Fibroblast of lung (primary cell): ENCODE measurements around the gene PLEKHJ1. TPM values are rescaled to one million over a fixed set of nuclear protein-coding genes. Genes with fewer than 3 reads are reported as not detected.

ENCODE experiments used
- DNase-seq, 2 donors: peaks; one replicate each; pipeline versions ENCODE4 v3.0.0 to v3.0.0-alpha.2; 2010; ENCODE audit warnings: low read depth in 2 of 2
- H2AFZ ChIP-seq: 2 replicates; pipeline ENCODE4 v1.5.1; 2012; ENCODE audit warnings: low read length, control low read depth, inconsistent platforms
- H3K27ac ChIP-seq: 2 replicates; pipeline ENCODE4 v1.5.1; 2011; ENCODE audit warnings: low read length, control low read depth; ENCODE audit not compliant: insufficient read depth
- H3K27me3 ChIP-seq: 2 replicates; pipeline ENCODE4 v1.5.1; 2011; ENCODE audit warnings: mild to moderate bottlenecking, low read length; ENCODE audit not compliant: control insufficient read depth, insufficient read depth
- H3K36me3 ChIP-seq: 2 replicates; pipeline ENCODE4 v1.5.1; 2011; ENCODE audit warnings: low read length; ENCODE audit not compliant: control insufficient read depth, insufficient read depth
- H3K4me1 ChIP-seq: 2 replicates; pipeline ENCODE4 v1.5.1; 2011; ENCODE audit warnings: low read length; ENCODE audit not compliant: control insufficient read depth, insufficient read depth; ENCODE audit errors: extremely low read depth
- H3K4me2 ChIP-seq: 2 replicates; pipeline ENCODE4 v1.5.1; 2011; ENCODE audit warnings: low read length, control low read depth; ENCODE audit not compliant: insufficient read depth; ENCODE audit errors: extremely low read depth
- H3K4me3 ChIP-seq, 4 experiments: fragments of 200-600 bp in 1 of 4; sonication (generic) in 1 of 4; replicated peaks in 1 of 4; 2 replicates each; pipeline ENCODE4 v1.5.1; 2011 to 2016; ENCODE audit warnings: low read length in 4 of 4, low read depth in 3 of 4, mild to moderate bottlenecking in 3 of 4, control low read depth in 2 of 4, inconsistent platforms in 1 of 4, mixed read lengths in 1 of 4; ENCODE audit not compliant: insufficient read depth in 1 of 4; ENCODE audit errors: control extremely low read depth in 1 of 4
- H3K79me2 ChIP-seq: 2 replicates; pipeline ENCODE4 v1.5.1; 2012; ENCODE audit warnings: mild to moderate bottlenecking, low read length, inconsistent platforms; ENCODE audit not compliant: control insufficient read depth, insufficient read depth
- H3K9ac ChIP-seq: 2 replicates; pipeline ENCODE4 v1.5.1; 2011; ENCODE audit warnings: mild to moderate bottlenecking, low read length, control low read depth; ENCODE audit not compliant: insufficient read depth
- H3K9me3 ChIP-seq: 2 replicates; pipeline ENCODE4 v1.5.1; 2012; ENCODE audit warnings: low read depth, low read length; ENCODE audit not compliant: control insufficient read depth, insufficient read depth
- H4K20me1 ChIP-seq: 2 replicates; pipeline ENCODE4 v1.5.1; 2011; ENCODE audit warnings: low read length; ENCODE audit not compliant: control insufficient read depth, insufficient read depth; ENCODE audit errors: extremely low read depth
- EZH2 ChIP-seq: IDR thresholded peaks from 2 replicates; pipeline ENCODE4 v1.5.1; 2012; ENCODE audit warnings: low read length, control low read depth, mild to moderate bottlenecking; ENCODE audit errors: missing control alignments
- polyA plus RNA-seq, 2 donors: library from polyadenylated mRNA; depleted of rRNA in 1 of 2; stranded (reverse) in 1 of 2; unstranded in 1 of 2; fragments of >200 nt; gene quantifications; 2 replicates each; pipeline ENCODE4 v1.2.1, GENCODE V29; 2011 to 2012; ENCODE audit warnings: missing spikeins in 1 of 2
- total RNA-seq: library from RNA; depleted of rRNA; stranded (reverse); fragments of >200 nt; gene quantifications from 2 replicates; pipeline ENCODE4 v1.2.1, GENCODE V29; 2014
- TF ChIP-seq, protein P1 (sequence below), 2 donors: IDR thresholded peaks in 1 of 2; conservative IDR thresholded peaks in 1 of 2; 1 replicate in 1 of 2; 2 replicates in 1 of 2; pipeline ENCODE4 v1.5.1; 2011 to 2012; ENCODE audit warnings: low read length in 2 of 2, control low read depth in 1 of 2, inconsistent platforms in 1 of 2, low read depth in 1 of 2, mild to moderate bottlenecking in 1 of 2

PLEKHJ1 gene
- total and polyA plus RNA-seq, 2 donors (not counting 1 experiment from before 2014, with no cell fraction given) = 34.9 to 61.3 TPM

DNA sequence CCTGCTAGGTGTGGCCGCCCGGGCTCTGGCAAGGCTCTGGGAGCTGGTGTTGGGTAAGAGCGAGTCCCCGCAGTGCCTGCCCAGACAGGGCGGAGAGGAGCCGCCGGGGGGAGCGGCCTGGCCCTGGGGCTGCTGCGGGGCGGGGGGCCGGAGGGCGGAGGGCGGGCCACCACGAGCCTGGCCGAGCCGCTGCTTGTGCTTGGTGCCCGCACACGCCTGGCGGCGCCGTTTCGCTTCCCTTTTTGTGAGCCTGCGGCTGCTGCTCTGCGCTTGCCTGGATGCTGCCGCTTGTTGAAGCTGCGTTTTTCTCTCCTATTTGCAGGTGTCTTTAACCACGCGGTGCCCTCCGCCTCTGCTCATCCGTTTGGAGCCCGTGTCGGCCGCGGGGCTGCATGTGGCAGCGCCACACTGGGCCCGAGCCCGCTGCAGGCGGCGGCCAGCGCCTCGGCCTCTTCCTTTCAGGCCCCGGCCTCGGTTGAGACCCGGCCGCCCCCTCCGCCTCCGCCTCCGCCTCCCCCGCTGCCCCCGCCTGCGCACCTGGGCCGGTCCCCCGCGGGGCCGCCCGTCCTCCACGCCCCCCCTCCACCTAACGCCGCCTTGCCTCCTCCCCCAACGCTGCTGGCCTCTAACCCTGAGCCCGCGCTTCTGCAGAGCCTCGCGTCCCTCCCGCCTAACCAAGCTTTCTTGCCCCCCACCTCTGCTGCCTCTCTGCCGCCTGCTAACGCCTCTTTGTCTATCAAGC is 8.5 kb downstream of the PLEKHJ1 start:
- Histone ChIP-seq H3K4me3 (no peak overlapping the region), H3K36me3 (peaks cover 46% of the 10 kb centered on the region), H3K9ac (no peak overlapping the region), H3K4me2 (no peak overlapping the region), H3K4me1 (no peaks in the 10 kb centered on the region), H3K9me3 (no peaks in the 10 kb centered on the region), H3K27ac (no peak overlapping the region), H2AFZ (no peak overlapping the region), H3K27me3 (no peaks in the 10 kb centered on the region), H3K79me2 (peaks cover 7% of the 10 kb centered on the region), H4K20me1 (no peaks in the 10 kb centered on the region)
- no peak for DNase-seq
- TF ChIP-seq, protein P1, sequence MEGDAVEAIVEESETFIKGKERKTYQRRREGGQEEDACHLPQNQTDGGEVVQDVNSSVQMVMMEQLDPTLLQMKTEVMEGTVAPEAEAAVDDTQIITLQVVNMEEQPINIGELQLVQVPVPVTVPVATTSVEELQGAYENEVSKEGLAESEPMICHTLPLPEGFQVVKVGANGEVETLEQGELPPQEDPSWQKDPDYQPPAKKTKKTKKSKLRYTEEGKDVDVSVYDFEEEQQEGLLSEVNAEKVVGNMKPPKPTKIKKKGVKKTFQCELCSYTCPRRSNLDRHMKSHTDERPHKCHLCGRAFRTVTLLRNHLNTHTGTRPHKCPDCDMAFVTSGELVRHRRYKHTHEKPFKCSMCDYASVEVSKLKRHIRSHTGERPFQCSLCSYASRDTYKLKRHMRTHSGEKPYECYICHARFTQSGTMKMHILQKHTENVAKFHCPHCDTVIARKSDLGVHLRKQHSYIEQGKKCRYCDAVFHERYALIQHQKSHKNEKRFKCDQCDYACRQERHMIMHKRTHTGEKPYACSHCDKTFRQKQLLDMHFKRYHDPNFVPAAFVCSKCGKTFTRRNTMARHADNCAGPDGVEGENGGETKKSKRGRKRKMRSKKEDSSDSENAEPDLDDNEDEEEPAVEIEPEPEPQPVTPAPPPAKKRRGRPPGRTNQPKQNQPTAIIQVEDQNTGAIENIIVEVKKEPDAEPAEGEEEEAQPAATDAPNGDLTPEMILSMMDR (conservative IDR thresholded peaks at IDR 0.05 in 1 of 2, IDR thresholded peaks at IDR 0.05 in 1 of 2; ENCODE audit: low read depth in 1 of 2, low read length in 2 of 2) = no peak
- no peak for TF ChIP-seq EZH2

DNA sequence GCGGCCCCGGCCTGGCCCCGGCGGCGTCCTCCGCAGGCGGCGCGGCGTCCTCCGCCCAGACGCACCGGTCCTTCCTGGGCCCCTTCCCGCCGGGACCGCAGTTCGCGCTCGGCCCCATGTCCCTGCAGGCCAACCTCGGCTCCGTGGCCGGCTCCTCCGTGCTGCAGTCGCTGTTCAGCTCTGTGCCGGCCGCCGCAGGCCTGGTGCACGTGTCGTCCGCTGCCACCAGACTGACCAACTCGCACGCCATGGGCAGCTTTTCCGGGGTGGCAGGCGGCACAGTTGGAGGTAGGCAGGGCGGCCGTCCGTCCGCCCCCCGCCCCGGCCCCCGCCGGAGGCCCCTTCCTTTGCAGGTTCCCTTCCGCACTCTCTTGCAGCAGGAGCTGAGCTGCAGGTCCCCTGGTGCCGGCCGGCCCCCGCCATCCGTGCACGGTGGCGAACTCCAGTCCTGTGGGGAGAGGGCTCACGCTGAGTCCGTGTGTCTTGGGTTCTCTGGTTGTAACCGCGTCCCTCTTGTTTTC is 9.2 kb downstream of the PLEKHJ1 start:
- Histone ChIP-seq H3K4me2 (no peak overlapping the region), H2AFZ (no peak overlapping the region), H3K27ac (no peak overlapping the region), H3K4me1 (no peaks in the 10 kb centered on the region), H3K9me3 (no peaks in the 10 kb centered on the region), H4K20me1 (no peaks in the 10 kb centered on the region), H3K36me3 (peaks cover 45% of the 10 kb centered on the region), H3K4me3 (no peak overlapping the region), H3K27me3 (no peaks in the 10 kb centered on the region), H3K9ac (no peak overlapping the region), H3K79me2 (peaks cover 4% of the 10 kb centered on the region)
- DNase-seq = no peak
- TF ChIP-seq, protein P1 (conservative IDR thresholded peaks at IDR 0.05 in 1 of 2, IDR thresholded peaks at IDR 0.05 in 1 of 2; ENCODE audit: low read depth in 1 of 2, low read length in 2 of 2) = no peak
- TF ChIP-seq EZH2 = no peak

DNA sequence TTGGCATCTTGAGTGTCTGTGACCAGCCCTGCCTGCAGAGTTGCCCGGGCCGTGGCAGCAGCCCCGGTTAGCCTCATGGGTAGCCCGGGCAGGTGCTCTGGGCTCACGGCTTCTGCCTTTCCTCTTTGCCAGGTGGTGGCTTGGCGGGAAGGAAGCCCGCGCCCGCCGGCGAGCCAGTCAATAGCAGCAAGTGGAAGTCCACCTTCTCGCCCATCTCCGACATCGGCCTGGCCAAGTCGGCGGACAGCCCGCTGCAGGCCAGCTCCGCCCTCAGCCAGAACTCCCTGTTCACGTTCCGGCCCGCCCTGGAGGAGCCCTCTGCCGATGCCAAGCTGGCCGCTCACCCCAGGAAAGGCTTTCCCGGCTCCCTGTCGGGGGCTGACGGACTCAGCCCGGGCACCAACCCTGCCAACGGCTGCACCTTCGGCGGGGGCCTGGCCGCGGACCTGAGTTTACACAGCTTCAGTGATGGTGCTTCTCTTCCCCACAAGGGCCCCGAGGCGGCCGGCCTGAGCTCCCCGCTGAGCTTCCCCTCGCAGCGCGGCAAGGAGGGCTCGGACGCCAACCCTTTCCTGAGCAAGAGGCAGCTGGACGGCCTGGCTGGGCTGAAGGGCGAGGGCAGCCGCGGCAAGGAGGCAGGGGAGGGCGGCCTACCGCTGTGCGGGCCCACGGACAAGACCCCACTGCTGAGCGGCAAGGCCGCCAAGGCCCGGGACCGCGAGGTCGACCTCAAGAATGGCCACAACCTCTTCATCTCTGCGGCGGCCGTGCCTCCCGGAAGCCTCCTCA is 9.9 kb downstream of the PLEKHJ1 start:
- DNase-seq = no peak
- Histone ChIP-seq H3K9ac (no peak overlapping the region), H3K4me3 (no peak overlapping the region), H4K20me1 (no peaks in the 10 kb centered on the region), H3K27me3 (no peaks in the 10 kb centered on the region), H3K79me2 (no peaks in the 10 kb centered on the region), H2AFZ (no peak overlapping the region), H3K9me3 (no peaks in the 10 kb centered on the region), H3K27ac (no peak overlapping the region), H3K4me1 (no peaks in the 10 kb centered on the region), H3K36me3 (peaks cover 42% of the 10 kb centered on the region), H3K4me2 (no peak overlapping the region)
- TF ChIP-seq EZH2 = no peak
- TF ChIP-seq, protein P1 (conservative IDR thresholded peaks at IDR 0.05 in 1 of 2, IDR thresholded peaks at IDR 0.05 in 1 of 2; ENCODE audit: low read depth in 1 of 2, low read length in 2 of 2) = no peak
